GM18511 (cell line): ENCODE data around the gene EHD4.

ENCODE experiments used
- ATAC-seq: cut with Tn5 transposase; IDR thresholded peaks from one replicate; pipeline ENCODE4 v1.9.1; 2021; ENCODE audit warnings: mild to moderate bottlenecking, moderate library complexity; ENCODE audit not compliant: unreplicated experiment

The EHD4 gene

GRCh38 chr15:41981371-41982132 lies 9.2 kb upstream of the EHD4 start:
- no peak for ATAC-seq

- ATAC-seq, result no peak
These were observed 8.4 kb upstream of the EHD4 start for GRCh38 chr15:41980654-41981323.

GRCh38 chr15:41979493-41980266 lies 7.3 kb upstream of the EHD4 start:
- no peak for ATAC-seq

- no peak for ATAC-seq
These were observed 6.2 kb upstream of the EHD4 start for GRCh38 chr15:41978534-41978933.

- ATAC-seq, result no peak
These were observed 5.5 kb upstream of the EHD4 start for GRCh38 chr15:41977757-41978383.

DNA sequence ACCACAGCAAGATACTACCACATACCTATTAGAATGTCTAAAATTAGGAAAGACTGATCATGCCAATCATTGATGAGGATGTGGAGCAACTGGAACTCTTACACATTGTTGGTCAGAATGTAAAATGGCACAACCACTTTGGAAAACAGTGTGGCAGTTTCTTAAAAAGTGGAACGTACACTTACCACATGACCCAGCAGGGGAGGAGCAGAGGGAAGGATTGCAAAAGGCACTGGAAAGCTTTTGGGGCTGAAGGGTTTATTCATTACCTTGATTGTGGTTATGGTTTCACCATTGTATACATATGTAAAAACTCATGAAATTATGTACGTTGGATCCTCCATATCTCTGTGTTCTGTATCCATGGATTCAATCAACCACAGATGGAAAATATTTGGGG lies 3.3 kb upstream of the EHD4 start:
- no peak for ATAC-seq

DNA sequence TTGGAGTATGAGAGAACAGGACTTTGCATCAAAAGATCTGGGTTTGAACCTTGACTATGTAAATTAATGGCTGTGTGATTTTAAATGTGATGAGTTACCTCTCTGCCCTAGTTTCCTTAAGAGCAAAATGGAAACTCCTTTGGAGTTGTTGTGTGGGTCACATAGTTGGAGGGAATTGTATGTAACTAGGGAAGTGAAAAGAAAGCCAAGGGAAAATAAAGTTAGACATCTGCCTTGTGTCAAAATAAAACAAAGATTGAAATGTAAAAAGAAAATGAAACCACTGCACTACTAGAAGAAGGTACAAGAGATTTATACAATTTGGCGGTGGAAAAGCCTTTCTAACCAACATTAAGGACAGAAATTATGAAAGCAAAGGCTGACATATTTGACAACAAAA lies 1.7 kb upstream of the EHD4 start:
- no peak for ATAC-seq

DNA sequence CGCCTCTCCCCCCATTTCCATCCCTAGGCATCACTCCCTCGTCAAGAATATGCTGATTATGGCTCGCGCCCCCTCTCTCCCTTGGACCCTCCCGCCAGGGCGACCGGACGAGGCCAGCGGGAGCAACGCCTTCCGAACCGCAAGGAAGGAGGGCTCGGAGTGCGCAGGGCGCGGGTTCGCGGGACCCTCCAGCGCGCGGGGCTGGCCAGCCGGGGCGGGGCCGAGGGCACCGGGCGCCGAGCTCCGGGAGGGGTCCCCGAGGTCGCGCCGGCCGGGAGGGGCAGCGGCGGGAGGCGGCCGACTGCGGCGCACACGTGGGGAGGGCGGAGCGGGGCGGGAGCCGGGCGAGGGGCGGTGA lies 483 bp downstream of the EHD4 start:
- ATAC-seq, result peak; percentile 34

GRCh38 chr15:41971089-41971894 lies 1.1 kb downstream of the EHD4 start:
- peak; percentile 61 for ATAC-seq

GRCh38 chr15:41970456-41970855 lies 1.9 kb downstream of the EHD4 start:
- ATAC-seq, result no peak

DNA sequence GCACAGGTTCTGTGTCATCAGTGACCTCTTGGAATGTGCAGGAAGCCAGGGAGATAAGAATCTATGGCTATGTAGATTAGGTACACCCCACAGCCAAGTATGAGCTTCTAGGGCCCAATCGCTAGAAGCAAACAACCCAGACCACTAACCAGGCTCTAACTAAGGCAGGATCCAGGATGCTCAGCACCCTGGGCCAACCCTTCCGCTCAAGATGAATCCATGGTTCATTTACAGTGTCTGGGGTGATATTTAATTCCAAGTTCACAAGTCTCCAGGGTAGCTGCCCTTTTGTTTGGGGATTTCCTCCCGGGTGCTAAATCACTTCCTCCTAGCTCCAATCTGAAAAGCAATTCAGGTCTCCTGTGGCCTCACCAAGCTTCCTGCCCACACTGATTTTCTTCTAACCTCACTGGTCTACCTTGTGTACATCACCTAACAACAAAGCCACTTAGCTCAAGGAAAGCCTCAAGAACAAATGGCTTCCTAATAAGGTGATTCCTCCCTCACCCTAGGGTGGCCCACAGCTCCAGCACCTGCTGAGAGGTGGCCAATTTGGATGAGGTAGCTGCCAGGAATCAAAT lies 2.4 kb downstream of the EHD4 start:
- ATAC-seq, result no peak

GRCh38 chr15:41968701-41969100 lies 3.7 kb downstream of the EHD4 start:
- ATAC-seq, result no peak

DNA sequence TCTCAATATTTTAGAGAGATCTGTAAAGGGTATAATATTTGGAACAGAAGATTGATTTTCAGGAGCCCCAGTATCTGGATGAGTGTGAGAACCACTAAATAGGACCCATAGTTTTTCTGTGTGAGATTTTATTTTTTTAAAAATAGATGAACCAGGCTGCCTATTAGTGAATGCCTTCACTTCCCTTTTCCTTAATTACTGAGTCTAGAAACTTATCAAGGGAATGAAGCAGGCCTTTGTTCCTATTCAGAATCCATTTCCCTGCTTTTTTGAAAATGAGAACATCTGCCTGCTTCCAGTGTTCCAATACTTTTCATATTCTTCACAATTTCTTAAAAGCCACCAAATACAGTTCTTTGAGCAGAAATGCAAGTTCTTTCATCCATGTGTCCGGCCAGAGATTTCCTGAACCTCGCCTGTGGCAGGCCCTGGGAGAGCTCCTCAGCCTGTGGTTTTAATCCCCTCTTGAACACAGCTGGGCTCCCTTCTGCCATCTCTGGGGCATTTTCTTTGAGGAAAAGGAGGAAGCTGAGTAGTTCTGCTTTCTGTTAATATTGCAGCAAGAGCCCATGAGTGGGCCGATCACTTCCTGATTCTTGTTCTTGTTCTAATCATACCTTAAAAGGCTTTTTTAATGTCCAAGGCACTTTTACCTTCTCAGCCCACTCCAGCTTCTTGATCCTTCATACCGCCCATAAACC lies 4.7 kb downstream of the EHD4 start:
- no peak for ATAC-seq

DNA sequence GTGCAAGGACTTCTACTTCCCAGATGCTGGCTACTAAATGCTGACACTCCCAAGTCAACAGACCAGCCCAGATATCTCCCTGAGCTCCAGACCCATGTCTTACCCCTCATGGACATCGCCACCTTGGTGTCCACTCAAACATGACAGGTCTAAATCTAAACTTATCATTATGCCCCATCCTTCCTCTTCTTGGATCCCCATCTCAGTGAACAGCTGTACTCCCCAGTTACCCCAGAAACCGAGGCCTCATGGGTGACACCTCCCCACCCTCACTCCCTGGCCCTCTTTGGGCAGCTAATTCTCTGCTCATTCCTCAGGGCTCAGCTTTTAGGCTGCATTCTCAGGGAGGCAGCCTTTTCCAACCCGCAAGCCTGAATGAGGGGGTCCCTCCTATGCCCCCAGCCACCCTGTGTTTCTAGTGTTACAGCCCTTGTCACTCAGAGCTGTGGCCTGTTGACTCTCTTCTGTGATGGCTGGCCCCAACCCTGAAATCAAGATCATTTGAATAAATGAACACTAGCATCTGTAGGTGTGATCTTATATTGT lies 5.4 kb downstream of the EHD4 start:
- no peak for ATAC-seq

- ATAC-seq, result no peak
These were observed 5.9 kb downstream of the EHD4 start for GRCh38 chr15:41966414-41966812.

DNA sequence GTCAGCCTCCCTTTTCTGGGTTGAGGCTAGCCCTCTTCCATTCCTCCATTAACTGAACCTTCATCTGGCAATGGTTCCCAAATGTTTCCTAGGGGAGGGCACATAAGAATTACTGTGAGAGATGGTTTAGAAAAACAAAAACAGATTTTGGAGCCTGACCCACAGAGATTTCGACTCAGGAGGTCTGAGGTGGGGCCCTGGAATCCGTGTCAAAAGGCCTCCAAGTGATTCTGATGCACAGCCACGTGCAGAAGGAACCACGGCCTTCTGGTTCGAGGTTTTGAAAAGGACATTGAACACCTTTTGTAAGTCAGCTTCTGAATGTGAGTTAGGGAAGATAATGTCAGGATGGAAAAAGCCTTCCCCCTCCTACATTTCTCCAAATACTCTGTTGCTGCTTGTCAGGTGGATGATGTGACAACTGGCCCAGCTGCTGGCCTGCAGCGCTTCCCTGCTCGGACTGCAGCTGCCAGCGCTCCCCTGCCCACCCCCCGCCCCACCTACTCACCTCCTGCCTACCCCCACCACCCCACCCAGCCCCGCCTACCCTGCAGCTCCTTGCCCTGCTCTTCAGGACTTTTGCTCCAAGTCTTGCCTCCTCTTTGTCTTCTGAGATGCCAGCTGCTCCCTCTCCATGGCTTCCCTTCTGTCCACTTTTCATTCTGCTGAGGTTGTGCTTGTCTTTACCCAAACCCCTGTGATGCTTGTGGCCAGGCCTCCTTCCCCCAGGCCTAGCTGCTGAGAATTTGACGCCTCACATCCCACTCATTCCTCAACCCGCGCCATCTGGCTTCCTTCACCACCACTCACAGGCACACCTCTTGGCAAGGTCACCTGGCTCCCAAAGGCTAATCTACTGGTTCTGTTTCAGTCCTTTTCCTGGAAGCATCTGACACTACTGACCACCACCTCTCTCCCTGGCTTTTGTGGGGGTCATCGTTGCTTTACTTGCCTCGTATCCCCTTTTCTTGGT lies 6.6 kb downstream of the EHD4 start:
- no peak for ATAC-seq

DNA sequence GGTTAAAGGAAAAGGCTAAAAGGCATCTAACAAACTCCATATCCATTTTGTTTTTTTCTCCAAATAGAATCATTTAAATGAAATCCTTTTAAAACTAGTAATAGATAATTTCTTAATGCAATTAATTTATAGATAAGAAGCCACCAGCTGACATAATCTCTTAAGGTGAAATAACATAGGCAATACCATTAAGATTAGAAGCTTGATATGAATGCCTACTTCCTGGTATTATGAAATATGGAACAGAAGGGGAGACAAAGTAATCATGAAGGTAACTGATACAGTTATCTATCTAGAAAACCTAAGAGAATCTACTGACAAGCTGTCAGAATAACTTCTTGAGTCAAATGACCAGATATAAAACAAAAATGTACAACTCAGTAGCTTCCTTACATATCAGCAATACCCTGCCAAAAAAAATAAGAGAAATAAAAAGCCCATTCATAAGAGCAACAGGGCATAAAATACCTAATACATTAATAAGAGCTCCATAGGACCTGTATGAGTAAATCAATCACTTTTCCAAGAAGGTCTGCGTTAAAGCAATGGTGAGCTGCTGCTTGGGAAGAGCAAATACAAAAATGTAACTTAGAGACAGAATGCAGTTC lies 10.7 kb downstream of the EHD4 start:
- ATAC-seq, result no peak

DNA sequence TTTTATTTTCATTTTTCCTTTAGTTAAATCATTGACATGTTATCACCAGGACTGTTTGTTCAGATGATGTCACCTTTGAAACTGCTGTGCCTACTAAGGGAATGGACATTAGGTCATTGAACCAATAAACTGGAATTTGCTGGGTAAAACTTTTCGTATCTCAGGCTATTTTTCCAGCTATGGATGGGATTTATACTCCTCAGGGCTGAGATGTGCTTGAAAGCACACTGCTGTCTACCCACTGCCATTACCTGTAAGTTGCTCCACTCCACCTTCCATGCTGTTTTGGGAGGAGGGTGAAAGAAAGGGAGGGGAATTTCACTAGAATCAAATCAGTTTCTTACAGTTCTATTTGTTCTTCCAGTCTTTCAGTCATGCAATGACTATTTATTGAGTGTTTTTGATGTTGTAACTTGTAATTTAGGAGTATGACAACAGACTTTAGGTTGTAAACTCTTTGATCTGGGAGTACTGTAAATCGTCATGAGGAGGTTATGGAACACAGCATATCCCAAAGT lies 11.3 kb downstream of the EHD4 start:
- no peak for ATAC-seq
